PC-9 (cell line): ENCODE measurements around the gene IL20. TPM values are rescaled to one million over a fixed set of nuclear protein-coding genes. Genes with fewer than 3 reads are reported as not detected.

ENCODE experiments used
- BruUV-seq: library from RNA; stranded (reverse); fragments of 400-500 nt; replicated peaks from 2 replicates; lab custom pipeline; 2021; lab: Mats Ljungman, UMichigan
- CTCF ChIA-PET: fragments of 300-600 bp; sonication (Branson Sonifier 250); formaldehyde crosslinking; loops from one replicate; lab custom pipeline; 2022; ENCODE audit warnings: antibody characterized with exemption; lab: Charles Lee
- POLR2A ChIA-PET: fragments of 300-600 bp; sonication (Branson Sonifier 250); formaldehyde crosslinking; loops from one replicate; lab custom pipeline; 2022; ENCODE audit warnings: antibody characterized with exemption; ENCODE audit not compliant: unreplicated experiment; lab: Charles Lee
- DNase-seq, 2 experiments: peaks; one replicate each; pipeline versions ENCODE4 v3.0.0 to v3.0.0-alpha.2; 2015 to 2022; ENCODE audit warnings: mixed read lengths in 1 of 2
- H2AFZ ChIP-seq: fragments of 200-600 bp; sonication (generic); 2 replicates; pipeline ENCODE4 v1.8.1; 2017; ENCODE audit warnings: antibody characterized with exemption
- H3F3A ChIP-seq: fragments of 200-600 bp; sonication (generic); 2 replicates; pipeline ENCODE4 v1.8.1; 2017; ENCODE audit warnings: antibody characterized with exemption, mild to moderate bottlenecking, low read depth; ENCODE audit not compliant: insufficient read depth
- H3K27ac ChIP-seq: fragments of 200-600 bp; sonication (generic); 2 replicates; pipeline ENCODE4 v1.6.1; 2016; ENCODE audit warnings: mixed run types
- H3K27me3 ChIP-seq: fragments of 200-600 bp; sonication (generic); 2 replicates; pipeline ENCODE4 v1.6.1; 2016; ENCODE audit warnings: low read depth, mixed run types; ENCODE audit not compliant: insufficient read depth
- H3K36me3 ChIP-seq: fragments of 200-600 bp; sonication (generic); 2 replicates; pipeline ENCODE4 v1.6.1; 2016; ENCODE audit warnings: low read depth, mixed run types
- H3K4me1 ChIP-seq: fragments of 200-600 bp; sonication (generic); replicated peaks from 2 replicates; pipeline ENCODE4 v1.6.1; 2016; ENCODE audit warnings: mixed run types; ENCODE audit not compliant: insufficient read depth
- H3K4me2 ChIP-seq: fragments of 200-600 bp; sonication (generic); 2 replicates; pipeline ENCODE4 v1.6.1; 2017; ENCODE audit warnings: mixed run types
- H3K4me3 ChIP-seq: fragments of 200-600 bp; sonication (generic); 2 replicates; pipeline ENCODE4 v1.6.1; 2016; ENCODE audit warnings: mixed run types
- H3K79me2 ChIP-seq: fragments of 200-600 bp; sonication (generic); 2 replicates; pipeline ENCODE4 v1.6.1; 2017; ENCODE audit warnings: low read depth, mixed run types
- H3K9me2 ChIP-seq: fragments of 200-600 bp; sonication (generic); 2 replicates; pipeline ENCODE4 v1.8.1; 2017; ENCODE audit warnings: mild to moderate bottlenecking; ENCODE audit not compliant: insufficient read depth
- H3K9me3 ChIP-seq: fragments of 200-600 bp; sonication (generic); 2 replicates; pipeline ENCODE4 v1.8.1; 2016; ENCODE audit warnings: low read depth; ENCODE audit not compliant: insufficient read depth
- H4K20me1 ChIP-seq: fragments of 200-600 bp; sonication (generic); 2 replicates; pipeline ENCODE4 v1.8.1; 2017; ENCODE audit not compliant: insufficient read depth
- CTCF ChIP-seq: fragments of 200-600 bp; sonication (generic); conservative IDR thresholded peaks from 2 replicates; pipeline ENCODE4 v1.6.1; 2017; ENCODE audit warnings: mixed run types, antibody characterized with exemption, mild to moderate bottlenecking, moderate library complexity
- EZH2 ChIP-seq: fragments of 200-600 bp; sonication (generic); IDR thresholded peaks from 2 replicates; pipeline ENCODE4 v1.8.0; 2017; ENCODE audit warnings: antibody characterized with exemption, low read depth
- intact Hi-C: fragments of 100-400 bp; cut with micrococcal nuclease; formaldehyde crosslinking; loops from one replicate; pipeline ENCODE4 v1.10.0; 2022; ENCODE audit not compliant: unreplicated experiment
- total RNA-seq: library from RNA; stranded (reverse); gene quantifications from 2 replicates; pipeline ENCODE4 v1.2.3, GENCODE V29; 2021

Gene IL20
- total RNA-seq, 1 experiment from 2014 or later, result not detected

DNA sequence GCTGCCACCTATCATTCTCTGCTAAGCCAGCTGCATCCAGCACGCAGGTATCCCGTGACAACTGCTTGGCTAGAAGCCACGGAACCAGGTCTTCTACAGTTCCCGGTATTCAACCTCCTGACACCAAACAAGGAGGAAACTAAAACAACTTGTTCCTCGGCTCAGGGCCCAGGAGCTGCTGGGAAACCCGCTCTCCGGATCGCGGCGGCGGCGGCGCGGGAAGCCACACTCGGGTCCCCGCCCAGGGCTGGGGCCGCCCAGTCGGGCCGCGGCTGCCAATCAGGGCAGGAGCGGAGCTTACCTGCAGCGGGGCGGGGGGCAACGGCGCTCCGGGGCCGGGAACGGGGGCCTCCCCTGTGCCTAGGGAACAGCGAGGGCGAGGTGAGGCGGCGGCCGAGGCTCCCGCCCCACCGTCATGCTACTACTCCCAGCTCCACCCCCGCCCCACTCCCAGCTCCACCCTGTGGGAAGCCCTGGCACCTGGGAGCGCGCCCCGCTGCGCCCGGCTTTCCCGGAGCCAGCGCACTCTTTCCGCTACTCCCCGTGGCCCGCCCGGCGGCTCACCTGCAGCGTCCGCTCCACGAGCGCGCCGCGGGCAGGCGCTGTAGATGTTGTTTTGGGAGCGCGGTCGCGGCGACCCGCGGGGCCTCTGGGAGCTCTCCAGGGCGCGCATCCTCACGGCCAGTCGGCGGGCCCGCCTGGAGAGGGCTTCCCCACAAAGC, 43.9 kb downstream of the IL20 start:
- H3F3A ChIP-seq, result peaks cover 32% of the 10 kb centered on the region; the same call in 1 of the 2 replicates
- ChIA-PET POLR2A (interaction anchor here (0.6 to 0.8 kb wide), 4 partner anchors 116 to 440 kb away, joined by 3 to 5 read pairs (median 4); partner anchors contain the start of gene C1orf116), CTCF (interaction anchor here (0.6 to 1.8 kb wide), 12 partner anchors 10 to 298 kb away, joined by 3 to 10 read pairs (median 4); partner anchors contain the start of genes EIF2D and PFKFB2)
- no peaks in the 10 kb centered on the region for H4K20me1 ChIP-seq
- H3K9me3 ChIP-seq, result no peaks in the 10 kb centered on the region
- intact Hi-C loops, result no loop called here
- H3K27me3 ChIP-seq, result no peaks in the 10 kb centered on the region
- BruUV-seq, result TSS peak; percentile 46
- peak overlapping the region; percentile 58 for H3K4me3 ChIP-seq
- no peaks in the 10 kb centered on the region for H3K36me3 ChIP-seq
- peak overlapping the region; percentile 71 for H3K4me2 ChIP-seq
- TF ChIP-seq CTCF, result no peak; the same call in 1 of the 2 replicates
- TF ChIP-seq EZH2, result no peak
- DNase-seq, result peak; percentile 70 to 86
- H3K27ac ChIP-seq, result no peak overlapping the region
- peak overlapping the region; percentile 77 for H2AFZ ChIP-seq
- no peaks in the 10 kb centered on the region for H3K79me2 ChIP-seq
- H3K9me2 ChIP-seq, result no peaks in the 10 kb centered on the region
- H3K4me1 ChIP-seq, result peaks cover 23% of the 10 kb centered on the region

- no peaks in the 10 kb centered on the region for H3K79me2 ChIP-seq
- H3K27me3 ChIP-seq, result no peaks in the 10 kb centered on the region
- peaks cover 19% of the 10 kb centered on the region for H3K4me1 ChIP-seq
- BruUV-seq, result no TSS peak
- no peaks in the 10 kb centered on the region for H4K20me1 ChIP-seq
- H3K9me2 ChIP-seq, result no peaks in the 10 kb centered on the region
- H3K4me3 ChIP-seq, result peak overlapping the region; percentile 58
- peaks cover 28% of the 10 kb centered on the region; the same call in 1 of the 2 replicates for H3F3A ChIP-seq
- H3K4me2 ChIP-seq, result peak overlapping the region; percentile 71
- DNase-seq, result no peak
- CTCF ChIA-PET, result interaction anchor here (0.8 to 1.8 kb wide), 6 partner anchors 15 to 175 kb away, joined by 3 to 7 read pairs (median 4); partner anchors contain the start of gene PFKFB2
- TF ChIP-seq EZH2 (no peak), CTCF (no peak)
- no peaks in the 10 kb centered on the region for H3K36me3 ChIP-seq
- intact Hi-C loops, result loop anchor here (2.0 to 5.0 kb wide), 6 partner anchors 45 to 587 kb away; partner anchors contain the start of genes CR1 and IL20
- no peak overlapping the region for H3K27ac ChIP-seq
- POLR2A ChIA-PET, result interaction anchor here (0.6 to 0.7 kb wide), 2 partner anchors 115 to 440 kb away, joined by 3 read pairs; no protein-coding TSS in a partner anchor
- peak overlapping the region; percentile 77 for H2AFZ ChIP-seq
- no peaks in the 10 kb centered on the region for H3K9me3 ChIP-seq
These were observed 44.5 kb downstream of the IL20 start for GRCh38 chr1:206909883-206910318.

DNA sequence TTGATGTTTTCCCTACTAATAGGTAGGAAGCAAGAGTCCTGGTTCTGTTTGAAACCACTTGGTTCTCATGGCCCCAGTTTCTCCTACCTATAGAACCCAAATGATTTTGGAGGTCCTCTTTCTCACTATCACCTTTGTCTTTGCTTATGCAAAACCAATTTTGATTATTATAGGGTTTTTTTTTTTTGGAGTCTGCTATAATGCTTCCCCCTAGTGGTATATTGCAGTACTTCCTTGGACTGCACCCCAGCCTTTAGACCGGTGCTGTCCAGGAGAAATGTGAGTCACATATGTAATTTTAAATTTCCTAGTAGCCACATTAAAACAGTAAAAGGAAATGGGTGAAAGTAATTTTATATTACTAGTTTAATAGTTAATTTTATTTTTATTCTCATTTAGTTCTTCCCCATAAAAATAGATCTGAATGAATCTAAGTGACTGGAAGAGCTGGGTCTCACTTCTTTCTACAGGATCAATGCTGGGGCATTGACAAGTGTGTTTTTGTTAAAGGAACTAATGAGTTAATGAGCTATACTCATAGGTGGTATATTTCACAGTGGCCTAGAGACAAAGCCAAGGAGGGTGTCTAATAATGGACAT, 45.7 kb downstream of the IL20 start:
- intact Hi-C loops, result loop anchor here (1.0 to 5.0 kb wide), 7 partner anchors 46 to 586 kb away; partner anchors contain the start of genes CR1 and IL20
- ChIA-PET CTCF (interaction anchor here (0.9 to 1.2 kb wide), 4 partner anchors 48 to 184 kb away, joined by 3 to 4 read pairs (median 3); no protein-coding TSS in a partner anchor), POLR2A (no interaction called here)
- Histone ChIP-seq H3K79me2 (no peaks in the 10 kb centered on the region), H3K9me3 (no peaks in the 10 kb centered on the region), H3K27me3 (no peaks in the 10 kb centered on the region), H3K27ac (no peak overlapping the region), H3F3A (peaks cover 21% of the 10 kb centered on the region; the same call in 1 of the 2 replicates), H3K36me3 (no peaks in the 10 kb centered on the region), H3K4me1 (peaks cover 7% of the 10 kb centered on the region), H3K4me2 (no peak overlapping the region), H3K4me3 (no peak overlapping the region), H2AFZ (no peak overlapping the region), H3K9me2 (no peaks in the 10 kb centered on the region), H4K20me1 (no peaks in the 10 kb centered on the region)
- TF ChIP-seq CTCF, result peak; percentile 90
- TF ChIP-seq EZH2, result no peak
- peak; percentile 25 to 53 for DNase-seq
- no TSS peak for BruUV-seq
